ENCODE measurements around the gene EXOSC5.
"Not testable (repeated sequence)": the region's sequence is repeated elsewhere in the genome, so short reads cannot be mapped to it uniquely, and the experiment has no call there.

EXOSC5 gene

DNA sequence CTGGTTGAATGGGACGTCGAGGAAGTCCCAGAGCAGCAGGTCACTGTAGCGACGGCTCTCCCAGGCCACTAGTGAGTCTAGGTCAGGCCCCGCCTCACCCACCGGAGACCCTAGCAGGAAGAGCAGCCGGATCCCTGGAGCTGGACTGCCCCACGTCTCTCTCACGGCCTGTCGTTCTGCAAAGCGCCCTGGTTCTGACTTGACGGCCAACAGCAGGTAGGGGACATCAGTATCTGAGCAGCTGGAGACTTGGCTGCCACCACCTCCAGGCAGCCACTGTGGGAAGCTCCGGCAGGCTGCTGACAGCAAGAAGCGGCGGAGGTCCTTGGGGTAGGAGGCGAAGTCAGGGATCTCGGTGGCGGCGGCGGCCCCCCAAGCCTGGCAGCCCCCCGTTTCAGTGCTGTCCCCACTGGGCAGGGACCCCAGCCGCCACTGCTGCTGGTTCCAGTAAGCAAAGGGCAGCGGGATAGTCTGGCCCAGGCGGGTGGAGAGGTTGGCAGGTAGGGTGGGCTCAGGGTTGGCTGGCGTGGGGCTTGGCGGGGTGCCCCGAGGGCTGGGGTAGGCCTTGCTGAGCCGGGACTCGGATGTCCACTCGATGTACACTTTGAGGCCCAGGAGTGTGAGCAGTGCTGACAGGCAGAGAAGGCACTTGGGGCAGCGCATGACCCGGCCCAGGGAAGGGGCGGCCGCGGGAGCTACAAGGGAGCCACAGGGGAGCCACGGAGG, 29.1 kb upstream of the EXOSC5 start:
- no peak for DNase-seq

DNA sequence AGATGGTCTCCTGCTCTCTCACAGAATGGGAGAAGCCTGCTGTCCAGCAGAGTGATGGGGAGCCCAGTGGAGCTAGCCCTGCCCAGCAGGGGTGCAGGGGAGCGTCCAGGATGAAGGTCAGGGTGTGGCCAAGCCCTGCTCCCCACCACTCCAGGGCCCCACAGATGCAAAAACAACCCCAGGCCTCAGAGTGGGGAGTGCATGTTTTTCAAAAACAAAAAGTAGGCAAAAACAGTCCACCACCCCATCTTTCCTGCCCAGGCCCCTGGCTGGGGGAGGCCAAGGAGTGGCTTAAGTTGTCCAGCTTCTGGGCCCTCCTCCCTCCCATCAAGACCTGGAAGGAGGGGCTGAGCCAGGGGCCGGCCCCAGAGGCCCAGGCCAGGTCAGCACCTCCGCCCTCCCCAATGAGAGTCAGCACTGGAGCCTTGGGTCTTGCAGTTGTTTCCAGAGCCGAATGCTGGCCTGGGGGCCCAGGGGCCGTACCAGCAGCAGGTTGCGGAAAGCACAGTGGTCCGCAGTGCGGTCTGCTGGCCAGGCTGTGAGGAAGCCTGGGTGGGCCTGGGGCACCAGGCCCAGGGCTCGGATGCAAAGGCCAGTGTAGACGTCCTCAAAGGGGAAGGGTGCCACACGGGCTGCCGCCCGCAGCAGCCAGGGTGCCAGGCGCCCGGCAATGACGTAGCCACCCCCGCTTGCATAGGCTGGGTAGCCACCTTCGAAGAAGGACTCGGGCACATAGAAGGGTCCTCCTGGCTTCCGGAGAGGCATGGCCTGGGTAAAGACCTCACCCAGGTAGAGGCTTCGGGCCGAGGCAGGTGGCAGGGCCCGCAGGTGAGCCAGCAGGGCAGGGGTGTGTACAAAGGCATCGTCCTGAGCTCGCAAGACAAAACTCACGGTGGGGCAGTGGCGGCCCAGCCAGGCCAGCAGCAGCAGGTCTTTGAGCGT, 28.3 kb upstream of the EXOSC5 start:
- DNase-seq, result no peak

DNA sequence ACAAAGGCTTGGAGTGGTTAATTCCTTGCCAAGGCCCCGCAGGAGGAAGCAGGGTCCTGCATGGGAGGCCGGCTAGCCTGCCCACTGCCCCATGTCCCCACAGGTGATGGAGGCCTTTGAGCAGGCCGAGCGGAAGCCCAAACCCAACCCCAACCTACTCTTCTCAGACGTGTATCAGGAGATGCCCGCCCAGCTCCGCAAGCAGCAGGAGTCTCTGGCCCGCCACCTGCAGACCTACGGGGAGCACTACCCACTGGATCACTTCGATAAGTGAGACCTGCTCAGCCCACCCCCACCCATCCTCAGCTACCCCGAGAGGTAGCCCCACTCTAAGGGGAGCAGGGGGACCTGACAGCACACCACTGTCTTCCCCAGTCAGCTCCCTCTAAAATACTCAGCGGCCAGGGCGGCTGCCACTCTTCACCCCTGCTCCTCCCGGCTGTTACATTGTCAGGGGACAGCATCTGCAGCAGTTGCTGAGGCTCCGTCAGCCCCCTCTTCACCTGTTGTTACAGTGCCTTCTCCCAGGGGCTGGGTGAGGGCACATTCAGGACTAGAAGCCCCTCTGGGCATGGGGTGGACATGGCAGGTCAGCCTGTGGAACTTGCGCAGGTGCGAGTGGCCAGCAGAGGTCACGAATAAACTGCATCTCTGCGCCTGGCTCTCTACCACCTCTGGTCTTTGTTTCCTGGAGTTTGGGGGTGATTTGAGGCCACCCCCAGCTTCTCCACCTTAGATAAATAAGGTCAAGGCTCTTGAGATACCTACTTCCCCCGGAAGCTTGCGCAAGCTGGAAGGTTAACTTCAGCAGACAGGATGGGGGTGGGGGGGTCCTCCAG, 27.4 kb upstream of the EXOSC5 start:
- DNase-seq, result no peak

DNA sequence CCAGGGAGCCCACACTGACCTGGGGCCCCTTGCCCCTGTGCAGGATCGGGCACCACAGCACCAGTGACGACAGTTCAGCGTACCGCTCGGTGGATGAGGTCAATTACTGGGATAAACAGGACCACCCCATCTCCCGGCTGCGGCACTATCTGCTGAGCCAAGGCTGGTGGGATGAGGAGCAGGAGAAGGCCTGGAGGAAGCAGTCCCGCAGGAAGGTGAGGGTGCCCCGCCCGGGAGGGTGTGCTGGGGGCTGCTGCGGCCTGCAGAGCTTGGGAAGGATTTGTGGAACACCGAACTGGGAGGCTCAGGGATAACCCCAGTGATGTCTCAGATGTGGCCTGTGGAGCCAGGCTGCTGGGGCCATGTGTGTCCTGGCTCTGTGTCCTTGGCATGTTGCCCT, 25.8 kb upstream of the EXOSC5 start:
- no peak for DNase-seq

DNA sequence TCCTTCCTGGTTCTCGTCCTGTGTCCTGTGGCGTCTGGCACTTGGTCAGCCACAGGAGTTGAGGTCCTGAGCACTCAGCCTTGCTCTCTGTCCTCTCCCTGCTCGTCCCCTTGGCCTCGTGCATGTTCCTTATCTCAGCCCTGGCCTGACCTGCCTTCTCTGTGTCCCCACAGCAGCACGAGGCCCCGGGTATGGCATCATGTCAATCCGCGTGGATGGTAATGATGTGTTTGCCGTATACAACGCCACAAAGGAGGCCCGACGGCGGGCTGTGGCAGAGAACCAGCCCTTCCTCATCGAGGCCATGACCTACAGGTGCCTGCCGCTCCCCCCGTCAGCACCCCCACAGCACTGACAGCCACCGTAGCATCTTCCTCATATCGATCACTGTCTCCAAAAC, 25.3 kb upstream of the EXOSC5 start:
- DNase-seq, result no peak

DNA sequence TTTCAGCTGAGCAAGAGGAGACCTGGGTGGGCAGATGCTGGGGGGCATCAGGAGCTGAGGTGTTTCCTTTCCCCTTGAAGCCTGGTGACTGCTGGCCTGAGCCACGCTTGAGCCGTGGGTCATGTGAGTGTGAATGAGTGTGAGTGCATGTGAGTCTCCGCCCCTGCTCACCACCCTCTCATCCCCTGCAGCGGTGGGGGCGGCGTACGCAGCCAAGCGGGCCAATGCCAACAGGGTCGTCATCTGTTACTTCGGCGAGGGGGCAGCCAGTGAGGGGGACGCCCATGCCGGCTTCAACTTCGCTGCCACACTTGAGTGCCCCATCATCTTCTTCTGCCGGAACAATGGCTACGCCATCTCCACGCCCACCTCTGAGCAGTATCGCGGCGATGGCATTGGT, 24.8 kb upstream of the EXOSC5 start:
- DNase-seq, result no peak

DNA sequence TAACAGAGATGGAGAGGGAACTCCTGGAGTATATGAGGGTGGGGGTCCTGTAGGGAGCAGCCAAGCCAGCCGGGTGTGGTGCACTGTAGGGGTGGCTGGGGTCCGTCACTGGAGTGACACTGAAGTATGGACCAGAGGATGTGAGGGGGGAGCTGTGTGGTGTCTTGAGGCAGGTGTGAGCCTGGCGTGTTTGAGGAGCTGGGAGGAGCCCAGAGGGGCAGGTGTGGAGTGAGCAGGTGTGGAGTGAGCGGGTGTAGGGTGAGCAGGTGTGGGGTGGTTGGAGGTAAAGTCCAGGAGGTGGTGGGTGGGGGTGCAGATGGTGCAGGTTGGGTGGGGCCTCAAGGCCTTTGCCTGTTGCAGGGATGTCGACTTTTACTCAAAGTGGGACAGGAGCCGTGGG, 24.2 kb upstream of the EXOSC5 start:
- DNase-seq, result no peak

DNA sequence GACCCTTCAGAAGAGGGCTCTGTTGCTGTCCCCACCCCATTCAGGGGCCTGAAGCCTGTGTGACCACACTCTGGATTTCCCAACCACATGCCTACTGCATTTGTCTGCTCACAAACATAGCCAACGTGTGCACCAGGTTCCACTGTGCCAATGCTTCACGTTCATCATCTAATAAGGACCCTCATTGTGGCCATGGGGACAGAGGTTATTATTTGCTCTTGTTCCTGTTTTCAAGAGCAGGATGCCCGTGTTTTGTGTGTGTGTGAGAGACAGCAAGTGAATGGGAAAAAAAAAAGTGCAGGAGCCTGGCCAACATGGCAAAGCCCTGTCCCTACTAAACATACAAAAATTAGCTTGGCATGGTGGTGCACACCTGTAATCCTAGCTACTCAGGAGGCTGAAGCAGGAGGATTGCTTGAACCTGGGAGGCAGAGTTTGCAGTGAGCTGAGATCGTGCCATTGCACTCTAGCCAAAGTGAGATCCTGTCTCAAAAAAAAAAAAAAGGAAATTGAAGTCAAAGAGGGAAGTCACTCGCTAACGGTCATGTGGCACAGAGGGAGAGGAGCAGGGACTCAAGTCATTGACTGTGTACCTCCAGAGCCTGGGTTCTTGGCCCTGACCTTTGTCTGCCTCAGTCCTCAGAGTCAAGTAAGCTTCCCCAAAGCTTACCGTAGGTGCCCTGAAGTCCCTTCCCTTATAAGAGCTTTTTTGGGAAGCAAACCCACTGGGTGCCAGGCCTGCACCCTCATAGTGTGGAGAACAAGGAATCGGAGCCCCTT, 23.1 kb upstream of the EXOSC5 start:
- DNase-seq, result no peak

DNA sequence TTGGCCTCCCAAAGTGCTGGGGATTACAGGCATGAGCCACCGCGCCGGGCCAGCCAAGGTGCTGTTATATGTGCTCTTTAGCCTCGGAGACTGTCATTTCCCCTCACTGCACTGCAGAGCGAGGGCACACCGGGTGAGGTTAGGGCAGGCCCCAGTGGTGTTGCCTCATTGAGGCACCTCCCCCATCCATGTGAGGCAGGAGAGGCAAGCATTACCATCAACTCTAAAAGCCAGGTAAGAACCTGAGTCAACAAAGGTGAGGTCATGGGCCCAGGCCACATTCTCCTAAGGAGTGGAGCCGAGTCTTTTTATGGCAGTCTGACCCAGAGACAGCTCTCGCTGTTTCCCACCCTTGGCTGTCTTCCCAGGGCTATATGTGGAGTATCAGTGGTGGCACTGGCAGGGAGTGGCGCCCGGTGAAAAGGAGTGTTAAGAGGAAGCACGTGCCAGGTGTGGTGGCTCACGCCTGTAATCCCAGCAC, 19.1 kb upstream of the EXOSC5 start:
- DNase-seq, result no peak

DNA sequence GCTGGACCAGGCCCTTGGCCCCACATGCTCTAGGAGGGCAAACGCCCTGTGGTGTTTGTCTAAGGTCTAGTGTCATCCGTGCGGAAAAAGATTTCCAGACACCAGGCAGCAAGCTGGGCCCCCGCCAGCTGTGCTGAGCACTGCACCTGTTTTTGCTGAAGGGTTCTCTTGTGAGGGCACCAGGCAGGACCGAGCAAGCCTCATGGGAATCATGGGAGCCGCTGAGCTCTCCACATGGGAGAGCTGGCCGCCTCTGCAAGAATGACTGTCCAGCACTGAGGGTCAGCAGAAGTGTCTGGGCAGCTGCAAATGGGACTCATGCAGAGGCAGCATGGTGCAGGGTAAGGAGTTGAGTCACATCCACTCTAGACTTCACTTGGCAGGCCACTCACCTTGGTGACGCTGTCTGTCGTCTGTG, 18.0 kb upstream of the EXOSC5 start:
- DNase-seq, result no peak

DNA sequence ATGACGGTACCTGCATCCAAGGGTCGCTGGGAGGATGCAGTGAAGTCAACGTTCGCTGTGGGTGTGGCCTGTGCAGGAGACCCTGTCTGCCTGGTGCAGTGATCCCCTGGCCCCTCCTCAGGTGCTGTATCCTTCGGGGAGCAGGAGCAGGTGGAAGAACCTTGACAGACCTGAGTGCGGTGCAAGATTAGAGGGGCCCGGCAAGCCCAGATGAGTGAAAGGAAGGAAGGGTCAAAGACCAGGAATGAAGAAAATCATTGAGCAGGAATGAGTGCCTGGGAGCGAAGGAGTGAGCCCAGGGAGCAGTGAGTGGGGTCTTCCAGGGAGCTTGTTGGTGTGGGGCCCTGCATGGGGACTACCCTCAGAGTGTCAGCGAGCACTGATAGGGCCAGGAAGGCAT, 17.3 kb upstream of the EXOSC5 start:
- no peak for DNase-seq

DNA sequence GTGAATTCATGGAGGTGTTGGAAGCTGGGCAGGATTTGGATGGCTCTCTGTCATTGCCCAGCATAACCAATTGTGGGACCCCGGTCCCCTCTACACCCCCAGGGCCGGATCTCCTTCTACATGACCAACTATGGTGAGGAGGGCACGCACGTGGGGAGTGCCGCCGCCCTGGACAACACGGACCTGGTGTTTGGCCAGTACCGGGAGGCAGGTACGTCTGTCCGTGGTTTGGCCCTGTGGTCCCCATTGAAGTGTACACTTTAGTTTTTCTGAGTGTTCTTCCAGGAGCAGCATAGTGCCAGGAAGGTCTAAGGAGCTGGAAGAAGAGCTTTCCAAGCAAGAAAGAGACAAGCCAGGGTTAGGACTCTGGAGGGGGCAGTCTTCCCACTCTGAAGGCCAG, 16.8 kb upstream of the EXOSC5 start:
- no peak for DNase-seq

DNA sequence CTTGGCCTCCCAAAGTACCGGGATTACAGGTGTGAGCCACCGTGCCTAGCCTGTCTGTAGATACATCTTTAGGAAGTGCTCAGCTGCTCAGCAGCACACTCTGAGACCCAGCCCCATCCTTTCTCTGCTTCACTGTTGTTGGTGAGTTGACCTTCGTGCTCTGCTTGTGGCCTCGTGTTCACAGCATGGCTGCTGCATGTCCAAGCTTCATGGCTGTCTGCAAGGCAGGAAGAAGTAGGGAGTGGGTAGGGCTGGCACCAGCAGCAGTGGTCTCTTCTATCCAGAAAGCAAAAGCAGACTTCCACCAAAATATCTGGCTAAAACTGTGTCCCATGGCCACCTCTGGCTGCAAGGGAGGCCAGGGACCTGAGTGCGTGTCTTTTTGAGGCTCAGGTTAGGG, 15.8 kb upstream of the EXOSC5 start:
- no peak for DNase-seq

DNA sequence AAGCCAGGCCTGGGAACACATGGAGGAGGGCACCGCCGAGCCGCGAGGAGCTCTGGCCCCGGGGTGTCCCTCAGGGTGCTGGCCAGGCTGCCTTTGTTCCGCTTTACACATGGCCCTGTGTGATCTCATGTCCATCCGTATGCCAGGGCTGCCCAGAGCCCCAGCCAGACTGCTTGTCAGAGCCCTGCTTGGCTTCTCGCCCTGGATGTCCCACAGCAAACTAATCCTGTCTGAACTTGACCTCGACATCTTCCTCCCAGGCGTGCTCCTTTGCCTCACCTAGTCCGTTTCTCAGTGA, 14.8 kb upstream of the EXOSC5 start:
- no peak for DNase-seq

DNA sequence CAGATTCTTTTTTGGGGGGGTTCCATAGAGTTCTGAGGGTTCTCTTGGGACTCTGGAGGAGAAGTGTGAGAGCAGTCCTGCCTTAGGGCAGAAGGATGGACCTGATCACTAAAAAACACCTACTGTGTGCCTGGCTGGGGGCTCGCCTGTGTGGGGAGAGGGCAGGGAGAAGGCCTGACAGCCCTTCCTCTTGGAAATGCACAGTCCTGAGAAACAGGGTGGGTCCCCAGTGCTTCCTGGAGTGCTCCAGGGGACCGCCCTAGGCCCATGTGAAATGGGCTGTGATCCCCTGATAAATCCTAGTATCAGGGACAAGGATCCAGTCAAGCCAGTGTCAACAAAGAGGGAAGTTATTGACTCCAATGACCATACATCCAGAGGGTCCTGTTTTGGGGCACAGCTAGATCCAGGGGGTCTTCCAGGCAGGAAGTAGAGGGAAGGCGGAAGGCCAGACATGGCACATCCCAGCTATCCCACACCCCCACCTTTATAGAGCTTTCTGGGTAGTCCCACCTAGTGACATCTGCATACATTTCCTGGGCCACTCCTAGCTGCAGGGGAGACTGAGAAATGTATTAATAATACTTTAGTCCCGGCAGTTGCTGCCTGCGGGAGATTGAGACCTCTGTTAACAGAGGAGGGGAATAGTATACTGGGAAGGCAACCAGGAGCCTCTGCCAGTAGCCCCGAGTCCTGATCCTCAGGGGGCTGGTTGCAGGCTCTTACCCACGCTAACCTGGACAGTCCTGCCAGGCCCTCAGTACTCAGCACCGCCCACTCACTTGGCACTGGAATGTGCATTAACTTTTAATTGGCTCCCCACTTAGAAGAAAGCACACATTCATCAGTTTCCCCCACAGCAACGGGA, 14.2 kb upstream of the EXOSC5 start:
- DNase-seq, result no peak

DNA sequence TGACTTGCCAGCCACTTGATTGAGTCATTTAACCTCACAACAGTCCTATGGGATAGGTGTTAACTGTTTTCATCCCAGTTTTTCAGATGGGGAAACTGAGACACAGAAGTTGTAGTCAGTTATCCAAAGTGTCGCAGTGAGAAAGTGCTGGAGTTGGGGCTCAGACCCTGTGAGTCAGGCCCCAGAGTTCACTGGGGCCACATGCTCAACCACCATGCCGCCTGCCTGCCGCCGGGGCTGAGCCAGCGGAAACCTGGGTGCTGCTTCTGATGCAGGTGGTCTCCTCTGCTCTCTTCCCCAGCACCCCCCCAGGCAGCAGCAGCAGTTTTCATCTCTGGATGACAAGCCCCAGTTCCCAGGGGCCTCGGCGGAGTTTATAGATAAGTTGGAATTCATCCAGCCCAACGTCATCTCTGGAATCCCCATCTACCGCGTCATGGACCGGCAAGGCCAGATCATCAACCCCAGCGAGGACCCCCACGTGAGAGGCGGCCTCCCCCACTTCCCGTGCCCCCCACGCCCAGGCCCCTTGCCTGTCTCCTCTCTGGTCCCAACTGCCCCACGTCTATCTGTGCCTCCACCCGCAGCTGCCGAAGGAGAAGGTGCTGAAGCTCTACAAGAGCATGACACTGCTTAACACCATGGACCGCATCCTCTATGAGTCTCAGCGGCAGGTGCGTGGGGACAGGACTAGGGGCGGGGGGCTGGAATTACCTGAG, 13.3 kb upstream of the EXOSC5 start:
- no peak for DNase-seq

DNA sequence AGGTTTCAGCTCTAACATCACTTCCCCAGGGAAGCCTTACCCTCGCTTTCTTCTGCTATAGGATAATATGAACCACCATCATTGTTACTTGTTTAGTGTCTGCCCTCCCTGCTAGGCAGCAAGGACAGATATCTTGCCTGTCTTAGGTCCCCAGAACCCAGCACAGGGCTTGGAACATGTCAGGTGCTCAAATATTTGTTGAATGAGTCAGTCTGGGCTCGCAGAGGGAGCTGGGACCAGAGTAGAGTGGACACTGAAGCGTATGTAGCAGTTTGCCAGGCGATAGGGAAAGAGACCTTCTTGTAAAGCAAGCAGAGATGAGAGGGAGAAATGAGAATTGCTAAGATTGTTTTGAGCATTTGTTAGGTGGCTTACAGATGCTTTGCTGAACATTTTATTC, 12.1 kb upstream of the EXOSC5 start:
- no peak for DNase-seq

DNA sequence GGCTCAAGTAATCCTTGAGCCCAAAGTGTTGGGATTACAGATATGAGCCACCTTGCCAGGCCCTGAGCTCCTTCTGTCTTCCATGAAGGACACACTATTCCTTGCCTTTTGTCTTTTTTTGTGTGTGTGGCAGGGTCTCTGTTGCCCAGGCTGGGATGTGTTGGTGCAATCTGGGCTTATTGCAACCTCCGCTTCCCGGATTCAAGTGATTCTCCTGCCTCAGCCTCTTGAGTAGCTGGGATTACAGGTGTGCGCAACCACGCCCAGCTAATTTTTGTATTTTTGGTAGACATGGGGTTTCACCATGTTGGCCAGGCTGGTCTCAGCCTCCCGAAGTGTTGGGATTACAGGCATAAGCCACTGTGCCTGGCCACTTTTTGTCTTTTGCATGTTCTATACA, 11.7 kb upstream of the EXOSC5 start:
- not testable (repeated sequence) for DNase-seq

DNA sequence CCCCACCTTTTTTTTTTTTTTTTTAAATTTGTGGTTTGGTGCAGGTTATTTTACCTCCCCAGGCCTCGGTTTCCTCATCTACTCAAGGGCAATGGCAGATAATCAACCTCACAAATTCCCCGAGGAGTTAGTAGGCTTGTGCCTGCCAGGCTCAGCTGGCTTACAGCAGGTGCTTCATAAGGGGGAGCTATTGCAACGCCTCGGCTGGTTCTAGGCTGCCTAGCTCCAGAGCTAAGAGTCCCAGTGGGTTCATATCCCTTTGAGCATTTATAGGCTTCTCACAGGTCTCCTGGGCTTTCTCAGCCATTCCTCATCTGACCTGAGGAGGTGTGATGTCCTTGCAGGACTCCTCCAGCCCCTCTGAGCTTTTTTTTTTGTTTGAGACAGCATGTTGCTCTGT, 11.1 kb upstream of the EXOSC5 start:
- DNase-seq, result no peak

DNA sequence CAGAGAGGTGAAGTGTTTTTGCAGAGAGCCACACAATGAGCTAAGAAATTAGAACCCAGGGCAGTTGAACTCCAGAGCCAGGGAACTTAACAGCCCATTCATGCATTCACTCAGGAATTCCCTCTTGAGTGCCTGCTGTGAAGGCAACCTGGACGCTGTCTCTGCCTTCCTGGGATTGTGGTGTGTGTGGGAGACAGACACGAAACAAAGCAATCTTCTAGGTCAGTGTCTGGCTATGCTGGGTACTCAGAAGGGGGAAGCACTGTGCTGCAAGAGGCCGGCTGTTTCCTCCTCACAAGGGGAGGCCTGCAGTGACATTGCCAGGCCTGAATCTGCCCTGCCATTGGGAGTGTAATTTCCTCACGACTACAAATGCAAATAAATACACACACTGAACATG, 10.1 kb upstream of the EXOSC5 start:
- no peak for DNase-seq

DNA sequence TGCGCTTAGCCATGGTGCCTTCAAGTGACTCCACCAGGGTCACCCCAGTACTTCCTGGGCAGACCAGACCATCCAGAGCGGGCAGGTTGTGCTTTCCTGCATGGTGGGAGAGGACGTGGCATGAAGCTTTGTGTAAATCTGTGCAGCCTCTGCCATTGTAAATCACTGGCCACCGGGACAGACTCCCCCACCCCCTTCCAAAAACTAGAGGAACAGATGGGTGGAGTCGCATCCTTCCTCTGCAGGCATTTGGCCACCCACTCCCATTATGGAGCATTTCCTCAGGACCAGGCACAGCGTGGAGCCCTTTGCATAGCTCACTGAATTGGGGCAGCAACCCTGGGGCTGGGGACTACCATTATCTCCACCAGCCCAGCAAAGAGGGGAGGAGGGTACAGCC, 8.6 kb upstream of the EXOSC5 start:
- DNase-seq, result no peak

Data from activated CD8-positive, alpha-beta memory T cell treated with anti-CD3 and anti-CD28 coated beads, Interleukin-2, amount 50 U/mL, for 4 hours (primary cell).